GM19438 (cell line): ENCODE results near the gene SMPD3.

Experiments
- ATAC-seq: cut with Tn5 transposase; IDR thresholded peaks from one replicate; pipeline ENCODE4 v1.9.1; 2021; ENCODE audit warnings: low read depth; ENCODE audit not compliant: unreplicated experiment

SMPD3 gene

DNA sequence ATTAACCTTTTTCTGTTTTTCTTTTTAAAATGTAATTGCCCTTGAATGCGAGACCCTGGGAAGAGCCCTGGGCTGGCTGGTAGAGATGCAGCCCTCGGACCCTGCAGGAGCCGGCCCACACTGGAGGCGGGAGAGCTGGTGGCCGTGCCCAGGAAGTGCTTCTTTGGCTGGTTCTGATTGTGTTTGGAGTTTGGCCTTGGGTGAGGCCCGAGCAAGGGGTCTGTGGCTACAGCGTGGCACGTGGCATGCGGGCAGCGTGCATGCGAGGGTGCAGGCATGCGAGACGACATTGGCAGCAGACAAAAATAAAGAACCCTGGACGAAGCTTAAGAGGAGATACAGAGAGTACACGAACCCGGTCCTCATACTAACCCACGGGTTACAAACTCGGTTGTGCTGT lies 87.8 kb downstream of the SMPD3 start:
- ATAC-seq, result no peak

DNA sequence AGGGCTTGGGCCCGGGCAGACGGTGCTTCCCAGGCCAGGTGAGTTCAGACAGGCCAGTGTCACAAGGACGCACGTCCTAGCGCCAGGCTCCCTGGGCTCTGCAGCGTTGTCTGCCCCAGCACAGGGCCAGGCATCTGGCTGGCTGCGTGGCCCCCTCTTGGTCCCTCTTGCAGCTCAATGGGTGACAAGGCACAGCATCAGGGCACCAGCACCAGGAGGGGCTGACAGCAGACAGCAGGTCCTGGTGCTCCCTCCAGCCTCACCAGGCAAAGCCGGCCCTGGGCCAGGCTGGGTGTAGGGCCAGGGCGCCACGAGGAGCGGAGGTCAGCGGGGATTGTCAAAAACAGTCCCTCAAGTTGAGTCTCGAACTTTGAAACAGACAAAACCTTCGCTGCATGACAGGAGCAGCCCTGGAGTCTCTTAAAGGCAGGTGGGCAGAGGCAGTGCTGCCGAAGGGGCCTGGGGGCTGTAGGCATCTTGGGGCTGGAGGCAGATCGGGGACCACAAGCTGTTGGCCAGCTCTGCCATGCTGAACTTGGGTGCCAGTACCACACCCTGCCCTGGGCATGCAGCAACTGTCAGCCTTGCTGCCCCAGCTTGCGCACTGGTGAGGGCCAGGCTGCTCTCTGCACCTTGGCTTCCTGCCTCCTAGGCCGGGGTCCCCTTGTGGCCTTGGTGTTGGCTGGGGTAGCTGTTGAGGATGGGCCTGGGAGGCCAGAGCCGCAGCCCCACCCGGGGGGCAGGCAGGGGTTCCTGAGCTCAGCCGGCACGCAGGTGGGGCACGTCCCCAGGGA lies 88.7 kb downstream of the SMPD3 start:
- ATAC-seq, result no peak

DNA sequence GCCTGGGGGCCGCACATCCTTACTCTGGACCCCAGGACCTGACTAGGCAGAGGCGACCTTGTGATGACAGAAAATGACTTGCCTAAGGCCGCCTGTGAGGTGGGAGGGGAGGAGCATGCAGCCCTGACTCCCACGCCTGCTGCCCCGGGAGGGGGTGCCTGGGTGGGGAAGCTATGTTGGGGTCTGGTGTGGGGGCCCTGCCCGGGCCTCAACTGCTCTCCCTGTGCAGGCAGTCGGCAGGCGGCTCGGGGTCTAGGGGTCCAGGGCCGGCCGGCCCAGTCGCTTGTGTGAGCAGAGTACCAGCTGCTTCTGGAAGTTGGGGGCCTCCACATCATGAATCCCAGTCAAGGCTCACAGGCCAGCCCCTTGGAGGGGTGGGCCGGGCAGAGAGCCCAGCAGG lies 89.4 kb downstream of the SMPD3 start:
- ATAC-seq, result no peak

DNA sequence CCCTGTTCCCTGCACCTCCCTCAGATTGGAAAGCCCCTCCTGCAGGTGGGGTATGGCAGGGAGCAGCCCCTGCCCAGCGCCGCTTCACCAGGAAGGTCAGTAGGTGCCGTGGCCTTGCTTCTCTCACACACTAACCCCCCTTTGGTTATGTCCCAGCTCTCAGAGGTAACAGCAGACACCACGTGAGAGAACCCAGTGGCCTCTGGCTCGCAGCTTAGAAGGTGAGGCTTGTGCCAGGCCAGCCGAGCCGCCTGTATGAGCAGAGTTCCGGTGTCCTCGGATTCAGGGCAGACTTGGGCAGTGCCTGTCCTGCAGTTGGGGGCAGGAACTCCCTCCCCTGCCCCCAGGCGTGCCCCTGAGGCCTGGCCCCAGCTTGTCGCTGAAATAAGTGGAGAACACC lies 90.4 kb downstream of the SMPD3 start:
- ATAC-seq, result no peak

DNA sequence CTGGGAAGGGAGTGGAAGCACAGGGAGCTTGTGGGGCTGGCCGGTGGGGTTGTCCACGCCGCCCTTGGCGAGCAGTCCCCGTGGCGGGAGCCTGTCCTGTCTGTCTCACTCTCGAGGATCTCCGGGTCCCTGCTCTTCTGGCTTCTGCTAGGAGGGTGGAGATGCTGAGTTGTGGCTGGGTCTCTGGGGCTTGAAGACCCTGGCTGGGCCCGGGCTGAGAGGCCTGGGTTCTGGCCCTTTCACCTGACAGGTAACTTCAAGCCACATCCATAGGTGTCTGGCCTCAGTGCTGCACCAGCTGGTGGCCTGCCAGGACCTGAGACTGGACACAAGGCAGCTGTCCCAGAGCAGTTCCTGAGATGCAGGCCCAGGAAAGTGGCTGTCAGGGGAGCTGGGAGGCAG lies 90.8 kb downstream of the SMPD3 start:
- ATAC-seq, result no peak

DNA sequence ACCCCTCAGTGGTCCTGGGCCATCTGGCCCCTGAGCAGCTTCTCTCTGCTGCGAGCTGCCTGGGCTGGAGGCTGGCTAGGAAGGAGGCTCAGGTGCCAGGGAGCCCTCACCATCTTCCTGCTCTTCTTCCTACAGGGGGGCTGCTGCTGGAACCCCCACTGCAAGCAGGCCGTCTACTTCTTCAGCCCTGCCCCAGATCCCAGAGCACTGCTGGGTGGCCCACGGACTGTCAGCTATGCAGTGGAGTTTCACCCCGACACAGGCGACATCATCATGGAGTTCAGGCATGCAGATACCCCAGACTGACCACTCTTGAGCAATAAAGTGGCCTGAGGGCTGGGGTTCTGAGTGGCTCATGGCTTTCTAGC lies 91.4 kb downstream of the SMPD3 start:
- no peak for ATAC-seq

DNA sequence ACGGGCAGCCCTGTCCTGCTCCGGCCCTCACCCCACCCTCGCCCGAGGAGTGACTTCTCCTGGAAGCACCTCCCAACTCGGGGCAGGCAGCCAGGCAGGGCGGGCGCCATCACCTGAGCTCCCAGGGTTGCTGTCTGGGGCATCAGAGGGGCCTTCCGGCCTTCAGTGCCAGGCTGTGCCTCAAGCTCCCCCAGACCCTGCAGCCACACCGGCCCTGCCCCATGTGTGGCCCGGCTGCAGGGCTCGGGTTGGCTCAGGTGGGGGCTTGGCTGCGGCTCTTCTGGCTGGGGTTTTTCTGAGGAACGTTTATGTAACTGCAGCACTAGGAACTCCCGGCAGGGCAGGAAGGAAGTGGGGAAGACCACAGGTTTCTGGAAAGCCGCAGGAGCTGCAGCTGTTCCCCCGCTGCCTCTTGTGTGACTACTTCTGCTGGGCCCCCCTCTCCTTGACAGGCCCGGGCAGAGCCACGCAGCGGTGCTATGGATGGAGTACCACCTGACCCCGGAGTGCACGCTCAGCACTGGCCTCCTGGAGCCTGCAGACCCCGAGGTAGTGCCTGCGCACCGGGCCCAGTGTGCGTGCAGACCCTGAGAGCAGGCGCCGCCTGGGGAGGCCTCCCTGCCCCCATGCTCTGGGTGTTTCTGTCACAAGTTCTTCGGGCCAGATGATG lies 91.9 kb downstream of the SMPD3 start:
- ATAC-seq, result peak; percentile 82

DNA sequence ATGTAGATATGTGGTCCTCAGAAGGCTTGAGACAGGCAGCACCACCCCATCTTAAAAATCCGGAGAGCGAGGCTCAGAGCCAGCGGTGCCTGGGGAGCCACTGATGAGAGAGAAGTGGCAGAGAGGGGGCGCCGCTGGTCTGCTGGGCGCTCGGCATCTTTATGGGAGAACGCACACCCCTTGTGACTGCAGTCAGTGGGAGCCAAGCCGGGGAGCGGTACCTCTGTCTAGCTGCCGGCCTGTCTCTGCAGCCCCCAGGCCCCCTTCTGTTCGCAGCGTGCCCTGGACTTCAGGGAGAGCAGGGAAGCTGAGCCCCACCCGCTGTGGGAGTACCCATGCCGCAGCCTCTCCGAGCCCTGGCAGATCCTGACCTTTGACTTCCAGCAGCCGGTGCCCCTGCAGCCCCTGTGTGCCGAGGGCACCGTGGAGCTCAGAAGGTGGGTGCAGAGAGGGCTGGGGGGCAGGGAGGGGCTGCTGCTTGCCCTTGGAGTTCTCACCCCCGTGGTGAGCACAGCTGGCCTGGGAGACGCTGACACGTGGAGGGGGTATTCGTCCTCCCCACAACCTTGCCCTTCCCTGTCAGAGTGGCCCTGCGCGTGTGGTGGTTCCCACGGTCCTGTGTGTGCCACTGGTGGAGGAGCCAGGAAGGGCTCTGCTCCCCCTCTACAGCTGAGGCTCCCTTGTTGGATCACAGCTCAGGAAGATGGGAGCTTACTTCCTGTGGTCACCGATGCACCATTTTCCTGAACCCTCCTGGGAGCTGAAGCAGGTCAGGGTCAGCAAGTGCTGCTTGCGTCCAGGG lies 92.7 kb downstream of the SMPD3 start:
- ATAC-seq, result peak; percentile 16

DNA sequence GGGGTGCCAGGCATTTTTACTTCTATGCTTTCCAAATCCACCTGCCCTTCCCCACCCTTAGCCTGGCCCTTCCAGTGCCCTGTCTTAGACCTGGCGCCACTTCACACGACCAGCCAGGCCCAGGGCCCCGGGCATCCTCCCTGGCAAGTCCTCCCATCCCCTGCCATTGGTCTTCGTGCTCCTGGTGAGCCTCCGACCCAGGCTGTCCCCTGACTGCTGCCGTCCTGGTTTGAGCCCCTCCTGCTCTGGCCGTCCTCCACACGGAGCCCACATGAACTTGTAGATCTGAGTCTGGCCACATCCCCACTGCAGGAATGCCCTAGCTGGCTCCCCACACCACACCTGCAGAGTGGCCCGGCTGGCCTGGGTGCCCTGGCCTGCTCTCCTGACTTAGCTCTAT lies 93.5 kb downstream of the SMPD3 start:
- ATAC-seq, result no peak

DNA sequence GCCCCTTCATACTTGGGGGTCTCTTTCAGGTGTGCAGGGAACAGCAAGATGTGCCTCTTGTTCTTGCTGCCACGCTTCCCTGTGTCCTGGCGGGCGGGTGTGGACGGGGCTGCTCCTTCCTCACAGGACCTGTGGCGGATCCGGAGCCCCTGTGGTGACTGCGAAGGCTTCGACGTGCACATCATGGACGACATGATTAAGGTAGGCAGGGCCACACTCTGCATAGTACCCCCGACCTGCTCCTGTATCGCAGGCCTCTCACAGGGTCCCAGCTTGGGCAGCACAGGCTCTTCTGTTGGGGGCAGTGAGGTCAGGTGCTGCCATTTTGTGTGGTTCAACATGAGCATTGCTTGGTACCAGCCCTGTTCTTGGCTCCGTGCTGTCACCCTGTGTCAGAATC lies 94.9 kb downstream of the SMPD3 start:
- no peak for ATAC-seq

DNA sequence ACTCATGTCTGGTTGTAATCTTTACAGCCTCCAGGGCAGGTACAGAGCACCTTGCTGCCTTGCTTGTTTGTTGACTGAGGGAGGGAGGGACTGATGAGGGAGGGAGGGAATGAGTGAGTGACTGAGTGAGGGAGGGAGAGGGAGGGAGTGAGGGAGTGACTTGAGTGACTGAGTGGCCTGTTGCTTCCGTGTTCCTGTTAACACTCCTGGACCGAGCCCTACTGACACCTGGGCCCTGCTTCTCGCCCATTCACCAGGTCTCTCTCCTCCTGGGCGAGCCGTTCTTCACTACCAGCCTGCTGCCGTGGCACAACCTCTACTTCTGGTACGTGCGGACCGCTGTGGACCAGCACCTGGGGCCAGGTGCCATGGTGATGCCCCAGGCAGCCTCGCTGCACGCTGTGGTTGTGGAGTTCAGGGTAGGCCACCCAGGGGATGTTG lies 96.3 kb downstream of the SMPD3 start:
- no peak for ATAC-seq

DNA sequence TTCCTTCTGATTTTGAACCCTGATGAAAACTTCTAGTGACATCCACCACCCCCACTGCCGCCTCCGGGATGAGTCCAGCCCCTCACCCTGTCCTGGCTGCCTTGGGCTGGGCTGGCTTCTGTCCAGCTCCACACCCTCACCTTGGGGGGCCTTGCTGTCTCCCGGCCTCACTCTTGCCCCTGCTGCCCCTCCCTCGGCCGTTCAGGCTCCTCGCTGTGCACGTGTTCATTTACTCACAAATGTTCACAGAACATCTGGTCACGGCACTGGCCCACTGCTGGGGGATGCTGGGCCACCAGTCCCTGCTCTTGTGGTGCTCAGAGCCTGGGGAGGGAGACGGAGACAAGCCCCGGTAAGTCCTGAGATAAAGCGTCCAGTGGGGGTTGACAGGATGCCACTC lies 96.8 kb downstream of the SMPD3 start:
- ATAC-seq, result no peak

DNA sequence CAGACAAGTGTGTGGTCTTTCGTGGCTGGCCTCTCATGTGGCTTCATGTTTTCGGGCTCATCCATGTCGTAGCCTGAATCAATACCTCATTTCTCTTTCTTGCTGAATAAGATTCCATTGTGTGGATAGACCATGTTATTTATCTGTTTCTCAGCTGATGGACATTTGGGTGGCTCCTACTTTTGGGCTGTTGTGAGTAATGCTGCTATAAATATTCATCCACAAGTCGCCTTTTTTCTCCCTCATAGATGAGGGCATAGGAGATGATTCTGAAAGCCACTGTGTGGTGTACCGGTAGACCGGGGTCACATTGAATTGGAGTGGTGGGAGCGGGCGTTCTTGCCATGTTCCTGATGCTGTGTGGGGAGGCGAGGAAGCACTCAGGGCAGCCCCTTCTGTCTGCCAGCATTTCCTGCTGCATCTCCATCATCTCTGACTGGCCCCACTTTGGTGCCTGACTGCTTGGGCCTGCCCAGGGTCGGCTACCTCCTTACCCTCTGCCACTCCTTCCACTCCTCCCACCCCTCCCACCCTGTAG lies 97.4 kb downstream of the SMPD3 start:
- no peak for ATAC-seq

DNA sequence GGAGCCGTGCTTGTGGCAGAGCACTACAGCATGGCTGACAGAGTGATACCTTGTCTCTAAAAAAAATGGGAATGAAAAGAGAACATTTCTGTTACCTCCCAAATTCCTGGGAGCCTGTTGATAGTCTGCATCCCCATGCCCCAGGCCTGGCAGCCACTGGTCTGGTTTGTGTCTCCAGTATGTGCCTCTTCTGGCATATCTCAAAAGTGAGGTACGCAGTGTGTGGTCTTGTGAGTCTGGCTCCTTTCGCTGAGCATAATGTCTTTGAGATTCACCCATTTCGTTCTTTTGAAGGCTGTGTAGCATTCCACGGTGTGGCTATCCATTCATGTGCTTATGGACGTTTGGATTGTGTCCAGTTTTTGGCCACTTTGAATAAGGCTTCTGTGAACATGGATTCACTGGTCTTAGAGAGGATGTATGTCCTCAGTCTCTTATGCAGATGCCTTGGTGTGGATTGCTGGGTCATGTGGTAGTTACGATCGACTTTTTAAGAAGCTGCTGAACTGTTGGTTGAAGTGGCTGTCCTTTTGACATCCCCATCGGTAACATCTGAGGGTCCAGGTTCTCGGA lies 98.4 kb downstream of the SMPD3 start:
- ATAC-seq, result no peak

DNA sequence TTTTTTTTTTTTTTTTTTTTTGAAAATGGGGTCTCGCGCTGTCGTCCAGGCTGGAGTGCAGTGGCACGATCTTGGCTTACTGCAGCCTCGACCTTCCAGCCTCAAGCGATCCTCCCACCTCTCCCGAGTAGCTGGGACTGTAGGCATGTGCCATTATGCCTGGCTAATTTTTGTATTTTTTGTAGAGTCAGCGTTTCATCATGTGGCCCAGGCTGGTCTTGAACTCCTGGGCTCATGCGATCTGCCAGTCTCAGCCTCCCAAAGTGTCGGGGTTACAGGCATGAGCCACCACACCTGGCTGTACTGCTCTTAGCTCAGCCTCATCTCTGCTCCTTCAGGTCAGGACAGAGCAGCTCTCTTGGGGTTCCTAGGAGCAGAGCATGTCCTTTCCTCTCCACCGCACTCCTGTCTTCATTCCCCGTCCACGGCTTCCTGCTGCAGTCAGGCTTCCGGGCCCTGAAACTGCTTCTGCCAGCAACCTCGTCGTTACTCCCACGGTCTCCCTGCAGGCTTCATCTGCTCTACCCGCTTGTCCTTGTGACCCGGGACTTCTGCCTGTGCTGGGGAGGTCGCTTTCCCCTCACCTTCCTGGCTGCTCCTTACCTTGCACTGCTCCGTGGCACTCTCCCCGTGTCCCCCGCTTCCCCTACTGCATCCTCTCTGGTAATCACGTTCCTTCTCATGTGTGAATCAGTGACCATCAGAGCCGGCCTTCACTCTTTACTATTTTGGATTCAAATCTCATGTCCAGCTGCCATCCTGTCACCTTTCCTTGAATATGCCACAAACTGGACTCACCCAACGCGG lies 99.5 kb downstream of the SMPD3 start:
- ATAC-seq, result no peak

DNA sequence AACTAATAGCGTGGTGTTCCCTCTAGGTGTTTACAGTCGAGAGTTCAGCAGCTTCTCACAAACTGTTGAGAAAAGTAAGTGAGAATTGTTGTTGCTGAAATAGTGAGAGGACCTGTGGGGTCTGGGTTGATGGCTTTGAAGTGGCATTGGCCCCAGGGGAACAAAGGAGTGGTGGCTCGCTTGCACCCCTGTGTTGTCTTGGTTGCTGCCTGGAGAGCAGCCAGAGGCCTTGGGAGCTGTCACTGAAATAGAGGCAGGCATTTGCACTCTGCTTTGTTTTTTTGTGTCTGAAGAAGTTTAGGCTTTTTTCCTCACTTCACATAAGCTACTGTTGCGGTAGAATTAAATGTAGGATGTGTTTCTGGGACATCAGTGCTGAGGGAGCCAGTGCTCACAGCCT lies 100.7 kb downstream of the SMPD3 start:
- ATAC-seq, result no peak

DNA sequence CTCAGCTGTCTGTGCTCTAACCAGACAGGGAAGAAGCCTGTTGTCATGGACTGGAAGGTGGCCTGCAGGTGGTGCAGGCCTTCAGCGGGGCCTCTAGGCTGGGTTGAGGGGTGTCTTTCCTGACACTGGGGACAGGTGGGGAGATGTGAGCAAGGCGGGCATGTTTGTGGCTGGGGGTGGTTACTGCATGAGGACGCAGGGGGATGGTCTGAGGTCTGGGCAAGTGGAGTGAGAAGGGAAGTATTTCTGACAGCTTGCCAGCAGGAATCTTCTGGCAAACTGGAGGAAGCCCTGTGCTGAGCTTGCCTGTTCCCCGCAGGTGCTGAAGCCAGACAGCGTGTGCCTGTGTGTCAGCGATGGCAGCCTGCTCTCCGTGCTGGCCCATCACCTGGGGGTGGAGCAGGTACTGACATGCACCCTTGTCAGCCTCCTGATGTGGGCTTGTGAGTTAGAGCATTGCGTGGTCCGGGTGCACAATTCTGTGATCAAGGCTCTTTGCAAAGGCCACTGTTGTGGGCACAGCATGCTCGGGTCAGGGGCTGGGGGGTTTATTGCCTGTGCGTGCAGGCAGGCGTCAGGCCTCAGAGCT lies 101.3 kb downstream of the SMPD3 start:
- no peak for ATAC-seq

DNA sequence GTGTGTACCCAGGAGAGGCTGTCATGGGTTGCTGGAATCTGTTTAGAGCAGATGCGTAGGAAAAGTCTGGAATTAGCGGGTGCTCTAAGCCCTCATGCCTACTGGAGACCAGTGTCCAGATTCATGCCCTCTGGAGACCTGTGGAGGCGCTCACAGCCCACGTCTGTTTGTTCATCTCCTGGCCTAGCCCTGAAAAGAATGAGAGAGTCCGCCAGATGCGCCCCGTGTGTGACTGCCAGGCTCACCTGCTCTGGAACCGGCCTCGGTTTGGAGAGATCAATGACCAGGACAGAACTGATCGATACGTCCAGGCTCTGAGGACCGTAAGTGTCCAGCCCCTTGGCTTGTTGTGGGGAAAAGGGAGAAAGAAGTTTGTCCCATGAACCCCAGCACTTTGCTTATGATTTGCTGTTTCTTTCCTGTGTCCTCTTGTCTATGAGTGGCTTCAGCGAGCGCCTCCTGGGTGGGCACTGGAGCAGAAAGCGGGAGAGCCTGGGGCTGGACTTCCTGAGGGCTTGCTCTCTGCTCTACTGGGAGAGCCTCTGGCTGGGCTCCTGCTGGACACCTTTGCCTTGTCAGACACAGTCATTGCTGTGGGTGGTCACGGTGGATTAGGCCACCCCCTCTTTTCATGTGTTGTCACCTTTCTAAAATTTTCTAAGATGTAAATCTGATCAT lies 102.2 kb downstream of the SMPD3 start:
- ATAC-seq, result no peak

DNA sequence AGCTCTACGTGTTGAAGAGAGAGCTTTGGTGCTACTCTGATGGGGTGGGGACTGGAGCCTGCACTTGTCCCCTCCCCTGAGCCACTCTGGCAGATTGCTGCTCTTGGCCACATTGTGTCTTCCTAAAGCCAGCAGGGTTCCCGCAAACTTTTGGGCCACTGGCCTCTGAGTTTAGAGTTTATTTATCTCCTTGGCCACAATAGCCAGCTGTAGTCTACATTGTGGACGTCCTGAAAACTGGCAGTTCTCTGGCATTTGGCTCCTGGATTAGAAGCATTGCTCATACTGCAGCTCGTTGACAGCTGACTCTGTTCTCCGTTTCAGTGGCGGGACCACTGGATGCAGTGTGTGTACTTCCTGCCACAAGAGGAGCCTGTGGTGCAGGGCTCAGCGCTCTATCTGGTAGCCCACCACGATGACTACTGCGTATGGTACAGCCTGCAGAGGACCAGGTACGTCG lies 102.9 kb downstream of the SMPD3 start:
- ATAC-seq, result no peak
